ENCODE measurements around the gene EEF1AKMT1.

- TF ChIP-seq CTCF (IDR thresholded peaks at IDR 0.05) (no peak), POLR2A (IDR thresholded peaks at IDR 0.05) (no peak)
These were observed 52.1 kb downstream of the EEF1AKMT1 start for GRCh38 chr13:20721454-20722357.

Data from uterus (tissue), 2 donors.